Left lobe of liver (tissue), 2 donors: Measurements from ENCODE around the gene SYN1. TPM values are rescaled to one million over a fixed set of nuclear protein-coding genes. Genes with fewer than 3 reads are reported as not detected.

Experiments
- ATAC-seq: fragments of 200-7000 bp; cut with Tn5 transposase; one replicate; pipeline ENCODE4 v1.9.1; 2020; ENCODE audit warnings: mild to moderate bottlenecking, moderate library complexity
- DNase-seq: peaks from one replicate; pipeline ENCODE4 v3.0.0-alpha.2; 2020; ENCODE audit warnings: low spot score
- total RNA-seq: library from RNA; stranded (reverse); gene quantifications from one replicate; pipeline ENCODE4 v1.2.1, GENCODE V29; 2021
- donor health status: DM: no; HTN: no; CAD: no; lungs with moderate emphysema.
- donor health status: DM: no; HTN: yes; CAD: no.

SYN1 gene
- total RNA-seq, 1 donor from 2014 or later = 0.15 TPM

- DNase-seq = no peak
- no peak for ATAC-seq
These were observed 15.4 kb upstream of the SYN1 start for GRCh38 chrX:47634871-47635575.

DNA sequence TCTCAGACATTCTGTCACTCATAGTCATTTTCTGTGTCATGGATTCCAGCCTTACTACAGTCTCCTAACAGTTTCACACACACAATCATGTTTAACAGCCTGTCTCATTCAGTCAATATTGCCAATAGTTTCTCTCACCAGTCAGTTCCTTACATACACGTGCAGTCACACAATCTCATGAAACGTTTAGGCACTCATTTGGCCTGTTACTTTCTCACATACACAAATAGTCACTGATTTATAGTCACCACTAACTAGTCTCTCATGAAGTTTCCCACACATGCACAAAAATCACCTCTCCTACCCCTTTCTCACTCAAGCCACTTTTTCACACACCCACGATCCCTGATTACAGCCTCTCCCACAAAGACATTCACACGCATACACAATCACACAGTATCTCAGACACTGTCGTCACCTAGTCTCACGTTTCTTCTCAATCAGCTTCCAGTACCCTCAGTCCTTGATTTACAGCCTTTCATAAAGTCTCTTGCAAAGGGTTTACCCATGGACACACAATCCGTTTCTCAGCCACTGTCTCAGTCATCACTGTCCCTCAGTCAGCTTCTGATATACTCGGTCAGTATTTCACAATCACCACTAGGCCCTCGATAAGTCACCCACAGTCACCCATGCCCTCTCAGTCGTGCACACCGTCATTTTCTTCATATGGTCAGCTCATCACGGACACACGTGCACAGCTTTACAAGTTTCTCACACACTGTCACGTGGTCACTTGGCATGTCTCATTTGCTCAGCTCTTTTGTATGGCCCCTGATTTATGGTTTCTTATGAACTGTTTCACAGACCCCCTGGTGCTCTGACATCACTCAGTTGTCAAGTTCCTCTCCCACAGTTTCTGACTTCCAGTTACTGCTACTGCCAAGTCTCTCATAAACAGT is 14.3 kb upstream of the SYN1 start:
- ATAC-seq (peak; percentile 19), DNase-seq (no peak)

- ATAC-seq (no peak), DNase-seq (no peak)
These were observed 13.0 kb upstream of the SYN1 start for GRCh38 chrX:47632666-47633065.

GRCh38 chrX:47631676-47632075 is 12.0 kb upstream of the SYN1 start:
- ATAC-seq (no peak), DNase-seq (no peak)

DNA sequence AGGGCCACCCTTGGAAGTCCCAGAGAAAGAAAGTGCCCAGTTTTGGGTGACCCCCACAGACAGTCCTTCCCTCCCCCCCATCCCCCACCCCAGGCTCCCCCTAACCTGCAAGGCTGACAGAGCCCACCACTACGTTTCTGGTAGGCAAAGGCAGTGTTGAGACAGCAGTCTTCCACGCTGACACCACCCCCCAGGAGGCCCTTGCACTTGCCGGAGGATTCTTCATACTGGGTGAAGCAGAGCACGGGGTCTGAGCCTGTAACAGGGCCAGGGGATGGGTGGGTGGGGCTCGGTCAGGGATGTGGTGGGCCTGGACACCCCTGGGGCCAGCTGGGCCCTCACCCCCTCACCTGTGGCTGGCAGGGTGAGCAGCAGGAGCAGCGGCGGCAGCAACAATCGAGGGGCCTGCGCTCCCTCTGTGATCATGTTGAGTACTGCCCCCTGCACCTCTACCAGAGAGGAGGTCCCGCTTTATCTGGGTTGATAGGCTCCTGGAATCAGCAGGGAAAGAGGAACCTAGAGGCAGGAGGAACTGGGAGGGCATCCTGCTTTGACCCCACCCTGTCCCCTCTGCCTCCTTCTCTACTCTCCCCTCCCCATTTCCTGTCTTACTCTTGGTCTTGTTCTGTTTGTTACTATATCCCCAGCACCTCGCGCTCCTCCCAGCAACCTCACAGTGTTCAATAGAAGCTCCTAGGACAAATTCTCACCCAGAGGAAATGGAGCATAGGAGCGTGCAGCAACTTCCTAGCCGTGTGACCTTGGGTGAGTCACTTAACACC is 10.0 kb upstream of the SYN1 start, which contains the start of gene CFP:
Gene CFP (minus strand): TSS at position 512 of the 782 bp plus-strand sequence. CDS start 86 bp downstream, at position 426.
- DNase-seq (no peak), ATAC-seq (peak; percentile 54)

GRCh38 chrX:47628982-47629381 is 9.3 kb upstream of the SYN1 start:
- peak; percentile 52 for ATAC-seq

DNA sequence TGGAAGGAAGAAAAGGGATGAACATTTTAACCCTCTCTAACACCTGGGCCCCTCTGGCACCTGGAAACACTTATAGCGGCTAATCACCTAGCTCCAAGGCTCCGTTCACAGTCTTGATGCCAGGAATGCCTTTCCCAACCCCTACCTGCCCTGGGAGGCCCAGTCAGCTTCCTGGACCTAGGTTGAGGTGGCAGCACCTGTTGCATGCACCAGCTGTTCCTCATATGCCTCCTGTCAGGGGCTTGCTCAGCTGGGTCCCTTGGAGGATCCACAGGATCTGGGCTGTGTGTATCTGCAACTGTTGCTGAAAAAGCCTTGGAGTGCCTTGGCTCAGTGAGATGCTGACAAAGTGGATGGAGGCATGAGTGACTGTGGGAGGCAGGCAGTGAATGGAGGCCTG is 5.7 kb upstream of the SYN1 start:
- ATAC-seq = no peak
- DNase-seq = no peak

More at GRCh38 chrX:47628982-47629381, 9.3 kb upstream of the SYN1 start:
- no peak for DNase-seq

DNA sequence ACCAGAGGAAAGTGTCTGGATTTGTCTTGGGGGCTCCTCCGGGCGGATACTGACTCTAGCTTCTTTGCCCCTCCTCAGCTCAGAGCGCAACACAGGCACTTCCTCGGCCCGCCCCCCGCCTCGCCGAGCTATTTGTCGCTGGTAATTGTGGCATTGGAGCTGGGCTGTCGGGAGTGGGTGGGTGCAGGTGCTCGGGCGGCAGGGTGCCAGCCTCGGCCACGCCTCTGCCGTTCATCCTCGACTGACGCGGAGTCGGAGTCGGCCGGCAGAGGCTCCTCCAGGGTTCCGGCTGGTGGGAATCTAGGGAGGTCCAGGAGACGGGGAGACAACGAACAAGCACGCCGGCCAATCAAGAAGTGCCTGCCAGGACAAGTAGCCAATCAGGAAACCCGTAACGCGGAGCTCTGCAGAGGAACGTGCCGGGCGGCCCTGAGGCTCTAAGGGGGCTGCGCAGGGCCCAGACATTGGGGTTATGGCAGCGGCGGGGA is 3.9 kb upstream of the SYN1 start:
- DNase-seq (no peak), ATAC-seq (peak; percentile 36)

GRCh38 chrX:47621851-47622250 is 2.2 kb upstream of the SYN1 start:
- ATAC-seq (no peak), DNase-seq (no peak)

GRCh38 chrX:47620303-47620685 is 637 bp upstream of the SYN1 start:
- DNase-seq (no peak), ATAC-seq (no peak)

DNA sequence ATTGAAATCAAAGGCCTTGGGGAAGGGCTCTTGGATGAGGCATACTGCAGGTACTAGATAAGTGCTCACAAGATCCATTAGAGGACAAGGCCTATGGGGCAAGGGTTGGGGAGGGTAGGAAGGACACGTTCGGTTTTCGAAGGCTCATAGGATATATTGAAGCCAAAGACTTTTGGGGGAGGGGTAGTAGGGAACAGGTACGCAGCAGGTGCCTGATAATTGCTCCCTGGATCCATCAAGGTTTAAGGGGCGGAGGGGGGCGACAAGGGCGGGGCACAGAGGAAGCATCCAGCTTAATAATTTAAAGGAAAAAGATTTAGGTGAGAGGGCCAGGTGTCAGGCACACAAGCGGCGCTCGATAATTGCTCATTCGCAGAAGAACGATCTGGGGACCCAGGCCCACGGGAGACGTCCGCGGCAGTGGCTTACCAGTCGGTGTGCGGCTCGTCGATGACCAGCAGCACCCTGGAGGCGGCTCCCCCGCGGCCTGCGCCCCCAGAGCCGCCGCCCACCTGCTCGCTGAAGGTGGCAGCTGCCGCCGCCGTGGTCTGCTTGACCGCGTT is 653 bp downstream of the SYN1 start:
- ATAC-seq = no peak

DNA sequence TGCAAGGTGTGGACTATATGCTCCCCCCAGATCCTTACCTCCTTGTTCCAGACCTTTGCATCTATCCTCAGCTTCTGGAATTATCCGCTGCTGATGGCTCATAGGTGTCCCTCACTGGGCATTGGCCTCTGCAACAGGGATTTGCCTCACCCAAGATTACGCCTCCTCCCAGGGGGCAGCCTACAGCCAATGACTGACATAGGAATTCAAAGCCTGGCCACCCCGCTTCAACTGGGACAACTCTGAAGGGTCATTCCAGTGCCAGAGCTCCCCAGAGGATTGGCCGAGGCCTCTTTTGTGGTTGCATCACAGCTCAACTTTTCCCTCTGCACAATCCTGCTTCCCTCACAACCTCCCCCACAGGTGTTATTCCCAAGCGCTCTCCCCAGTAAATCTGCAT is 5.0 kb downstream of the SYN1 start:
- ATAC-seq (no peak), DNase-seq (no peak)

More for the DNA sequence above, 653 bp downstream of the SYN1 start:
- DNase-seq = no peak

DNA sequence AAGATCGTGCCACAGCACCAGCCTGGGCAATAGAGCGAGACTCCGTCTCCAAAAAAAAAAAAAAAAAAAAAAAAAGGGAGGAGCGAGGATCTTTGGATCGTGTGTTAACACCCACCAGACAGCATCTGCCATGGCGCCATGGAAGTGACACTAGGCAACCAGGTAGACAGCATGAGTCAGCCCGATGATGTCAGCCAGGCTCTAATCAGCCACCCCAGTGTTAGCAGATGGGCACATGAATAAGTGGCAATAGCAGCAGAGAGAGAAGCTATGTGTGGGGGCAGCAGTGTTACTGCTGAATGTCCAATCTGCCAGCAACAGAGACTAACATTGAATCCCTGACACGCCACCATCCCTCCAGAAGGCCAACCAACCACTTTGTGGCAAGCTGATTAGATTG is 6.6 kb downstream of the SYN1 start:
- no peak for DNase-seq
- ATAC-seq = no peak

- ATAC-seq (peak; percentile 45), DNase-seq (no peak)
These were observed 7.2 kb downstream of the SYN1 start for GRCh38 chrX:47612418-47612817.

GRCh38 chrX:47611926-47612325 is 7.7 kb downstream of the SYN1 start:
- DNase-seq (no peak), ATAC-seq (no peak)

DNA sequence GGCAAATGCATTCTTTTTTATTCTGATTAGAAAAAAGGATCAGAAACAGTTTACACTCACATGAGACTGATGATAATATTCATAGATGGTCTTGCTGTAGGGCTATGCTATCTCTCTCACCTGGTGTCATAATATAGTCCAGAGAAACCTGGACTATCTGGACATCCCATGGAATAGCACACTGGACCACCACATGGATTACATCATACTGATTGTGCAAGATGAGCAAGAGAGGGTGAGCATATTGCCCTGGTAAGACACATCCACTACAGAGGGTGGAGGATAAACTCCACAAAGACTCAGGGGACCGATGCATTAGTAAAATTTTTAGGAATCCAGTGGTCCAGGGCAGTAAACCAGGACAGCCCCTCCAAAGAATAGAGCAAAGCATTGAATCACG is 8.2 kb downstream of the SYN1 start:
- DNase-seq = no peak
- ATAC-seq = no peak

GRCh38 chrX:47610511-47610910 is 9.1 kb downstream of the SYN1 start:
- no peak for DNase-seq
- no peak for ATAC-seq

DNA sequence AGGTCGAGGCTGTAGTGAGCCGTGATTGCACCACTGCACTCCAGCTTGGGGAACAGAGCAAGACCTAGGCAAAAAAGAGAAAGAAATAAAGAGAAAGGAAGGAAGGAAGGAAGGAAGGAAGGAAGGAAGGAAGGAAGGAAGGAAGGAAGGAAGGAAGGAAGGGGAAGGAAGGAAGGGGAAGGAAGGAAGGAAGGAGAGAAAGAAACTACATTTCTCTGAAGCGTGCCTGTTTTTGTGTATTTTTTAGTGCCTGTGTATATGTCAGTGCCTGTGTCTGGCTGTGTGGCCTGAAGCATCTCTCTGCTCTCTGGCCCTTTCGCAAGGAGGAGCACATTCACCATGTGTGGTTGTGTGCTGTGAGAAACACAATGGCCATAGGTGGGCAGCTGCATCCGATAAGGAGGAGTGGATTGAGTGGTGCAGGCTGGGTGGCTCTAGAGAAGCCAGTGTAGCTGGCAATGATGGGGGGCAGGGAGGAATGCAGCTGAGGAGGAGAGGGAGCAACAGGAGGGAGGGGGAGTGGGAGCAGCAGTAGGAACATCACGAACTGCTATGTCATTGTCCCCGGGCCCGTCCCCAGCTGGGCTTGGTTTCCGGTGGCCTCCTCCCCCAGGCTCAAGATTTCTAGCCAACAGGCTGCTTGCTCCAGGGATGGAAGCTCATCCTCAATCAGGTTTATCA is 11.4 kb downstream of the SYN1 start:
- DNase-seq = no peak
- no peak for ATAC-seq

GRCh38 chrX:47607091-47607490 is 12.6 kb downstream of the SYN1 start:
- no peak for ATAC-seq
- DNase-seq = no peak

- ATAC-seq = no peak
- DNase-seq = no peak
These were observed 14.6 kb downstream of the SYN1 start for GRCh38 chrX:47605024-47605423.
